ENCODE data around the gene FOXP1.

The FOXP1 gene

GRCh38 chr3:71583566-71584393 lies at the start of gene FOXP1:
FOXP1 (minus strand) TSS chr3:71583728; CDS start chr3:71198381, 385,347 bp downstream.
- no peak for DNase-seq

DNA sequence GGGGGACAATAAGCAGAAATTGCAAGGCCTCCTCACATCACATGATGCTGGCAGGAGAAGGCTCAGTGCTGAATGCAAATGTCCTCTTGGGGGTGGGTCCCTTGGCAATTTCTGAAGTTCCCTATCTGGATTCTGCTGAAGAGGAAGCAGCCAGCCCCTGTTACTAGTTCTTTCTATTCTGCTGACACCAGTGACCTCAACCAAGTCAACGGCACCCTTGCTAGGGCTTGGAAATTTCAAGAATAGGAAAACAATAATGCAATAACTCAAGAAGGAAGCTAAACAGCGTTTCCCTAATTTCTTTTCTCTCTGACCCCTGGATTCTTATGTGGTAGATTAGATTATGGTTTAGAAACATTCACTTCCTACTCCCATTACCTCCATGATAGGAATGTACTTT lies 46.2 kb upstream of the FOXP1 start:
- DNase-seq: no peak

DNA sequence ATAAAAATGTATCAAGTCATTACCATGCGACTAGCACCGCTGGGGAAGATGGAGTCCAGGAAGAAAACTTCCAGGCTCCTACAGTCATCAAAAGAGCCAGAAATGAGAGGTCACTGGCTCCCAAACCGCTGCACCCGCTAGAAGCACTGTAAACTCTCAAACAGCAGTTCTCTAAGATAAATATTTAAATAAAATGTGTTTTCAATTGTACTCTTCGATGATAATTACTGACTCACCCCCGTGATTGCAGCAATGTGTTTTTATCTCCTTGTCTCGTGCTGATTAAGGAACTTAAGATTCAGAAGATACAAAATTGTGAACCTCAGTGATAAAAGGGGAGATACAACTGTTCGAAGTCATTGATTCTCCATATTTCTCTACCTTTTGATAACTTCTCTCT lies 45.8 kb upstream of the FOXP1 start:
- DNase-seq: no peak

GRCh38 chr3:71628522-71628921 lies 45.0 kb upstream of the FOXP1 start:
- no peak for DNase-seq

DNA sequence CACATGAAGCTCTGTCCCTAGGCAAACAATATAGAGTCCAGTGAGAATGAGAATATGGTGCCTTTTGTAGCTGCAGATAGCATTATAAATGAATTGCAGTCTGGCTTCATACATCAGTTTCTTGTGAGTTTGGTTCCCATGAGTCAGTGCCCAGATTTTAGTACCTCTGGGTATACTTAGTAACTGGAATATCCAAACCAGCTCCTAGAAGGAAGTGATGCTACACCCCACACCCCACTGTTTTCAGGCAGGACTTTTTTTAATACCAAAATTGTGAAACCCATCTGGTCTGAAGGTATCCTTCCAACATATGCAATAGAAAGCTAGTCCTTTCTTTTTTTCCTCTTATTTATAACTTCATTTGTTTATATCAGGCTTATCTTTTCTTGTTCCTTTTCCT lies 42.1 kb upstream of the FOXP1 start:
- DNase-seq: no peak

DNA sequence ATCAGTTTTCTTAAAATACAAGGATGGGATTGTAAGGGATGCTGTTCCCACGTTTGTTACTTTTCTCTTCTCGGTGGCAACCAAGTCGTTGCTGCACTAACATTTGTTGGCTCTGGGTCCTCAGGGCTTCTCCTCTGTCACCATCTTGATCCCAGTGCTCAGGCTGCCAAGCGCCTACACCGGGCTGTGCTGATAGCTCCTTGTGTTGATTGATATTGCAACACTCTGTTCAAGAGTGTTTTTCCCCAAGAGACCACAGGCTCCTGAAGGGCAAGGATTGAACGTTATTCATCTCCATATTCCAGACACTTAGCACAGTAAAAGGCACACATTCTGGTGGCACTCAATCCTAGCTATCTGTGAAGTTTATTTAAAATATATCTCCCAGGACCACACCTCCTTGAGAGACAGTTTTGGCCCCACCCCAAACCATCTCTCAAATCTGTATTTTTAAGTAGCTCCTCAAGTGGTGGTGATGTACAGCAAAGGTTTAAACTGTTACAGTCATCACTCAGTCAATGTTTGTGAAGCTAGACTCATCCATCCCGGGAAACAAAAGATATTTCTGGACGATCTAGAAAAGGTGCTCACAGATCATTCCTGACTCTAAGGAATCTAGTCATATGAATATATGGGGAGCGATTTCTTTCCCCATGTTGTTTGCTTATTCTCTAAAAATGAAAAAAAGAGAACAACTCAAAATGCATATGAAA lies 38.5 kb upstream of the FOXP1 start:
- DNase-seq: no peak

GRCh38 chr3:71618538-71618937 lies 35.0 kb upstream of the FOXP1 start:
- no peak for DNase-seq

DNA sequence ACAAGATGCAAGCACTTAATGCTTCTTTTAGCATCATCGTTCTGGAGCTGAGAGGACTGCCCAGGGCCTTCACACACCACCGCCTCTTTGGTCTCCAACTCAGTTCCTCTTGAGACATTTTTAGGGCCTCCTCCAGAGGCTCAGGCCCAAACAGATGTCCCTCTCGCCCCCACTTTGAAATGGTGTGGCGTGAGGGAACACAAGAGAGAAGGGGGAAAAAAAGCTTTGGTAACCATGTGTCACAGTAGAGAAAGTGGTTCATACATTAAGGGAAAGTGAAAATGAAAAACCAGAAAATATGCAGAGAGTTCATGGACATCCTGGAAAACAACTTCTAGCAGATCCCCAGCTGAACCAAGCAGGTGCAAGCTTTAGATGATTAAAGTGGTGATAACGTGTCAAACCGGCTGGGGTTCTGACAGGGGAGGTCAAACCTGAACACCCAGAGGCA lies 33.1 kb upstream of the FOXP1 start:
- DNase-seq: no peak

GRCh38 chr3:71614869-71615268 lies 31.3 kb upstream of the FOXP1 start:
- no peak for DNase-seq

- DNase-seq: no peak
Measured at GRCh38 chr3:71614426-71614825, 30.9 kb upstream of the FOXP1 start.

DNA sequence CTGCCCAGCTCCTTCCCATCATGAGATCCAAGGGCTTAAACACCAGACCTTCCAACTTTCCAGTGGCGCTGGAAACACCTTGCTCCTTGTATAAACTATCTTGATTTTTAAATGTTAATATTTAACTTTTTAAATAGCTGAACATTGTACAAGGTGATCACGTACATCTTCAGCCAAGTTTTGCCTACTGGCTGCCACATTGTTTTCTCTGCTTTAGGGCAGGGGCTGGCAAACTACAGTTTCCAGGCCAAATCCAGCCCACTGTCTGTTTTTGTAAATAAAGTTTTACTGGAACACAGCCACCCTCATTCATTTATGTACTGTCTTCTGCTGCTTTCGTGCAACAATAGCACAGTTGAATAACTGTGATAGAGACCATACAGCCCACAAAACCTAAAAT lies 27.6 kb upstream of the FOXP1 start:
- DNase-seq: no peak

DNA sequence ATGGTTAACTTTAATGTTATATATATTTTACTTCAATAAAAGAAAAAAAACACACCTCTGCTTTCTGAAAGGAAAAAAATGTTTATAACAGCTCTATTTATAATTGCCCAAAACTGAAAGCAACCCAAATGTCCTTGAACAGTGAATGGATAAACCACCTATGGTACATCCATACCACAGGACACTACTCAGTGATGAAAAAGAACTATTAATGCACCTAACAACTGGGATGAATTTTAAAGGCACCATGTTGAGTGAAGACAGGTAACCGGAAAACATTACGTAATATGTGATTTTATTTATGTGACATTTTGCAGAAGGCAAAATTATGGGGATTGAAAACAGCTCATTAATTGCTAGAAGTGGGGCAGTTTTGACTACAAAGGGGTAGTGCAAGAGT lies 23.8 kb upstream of the FOXP1 start:
- DNase-seq: no peak

- no peak for DNase-seq
Measured at GRCh38 chr3:71606582-71606981, 23.1 kb upstream of the FOXP1 start.

DNA sequence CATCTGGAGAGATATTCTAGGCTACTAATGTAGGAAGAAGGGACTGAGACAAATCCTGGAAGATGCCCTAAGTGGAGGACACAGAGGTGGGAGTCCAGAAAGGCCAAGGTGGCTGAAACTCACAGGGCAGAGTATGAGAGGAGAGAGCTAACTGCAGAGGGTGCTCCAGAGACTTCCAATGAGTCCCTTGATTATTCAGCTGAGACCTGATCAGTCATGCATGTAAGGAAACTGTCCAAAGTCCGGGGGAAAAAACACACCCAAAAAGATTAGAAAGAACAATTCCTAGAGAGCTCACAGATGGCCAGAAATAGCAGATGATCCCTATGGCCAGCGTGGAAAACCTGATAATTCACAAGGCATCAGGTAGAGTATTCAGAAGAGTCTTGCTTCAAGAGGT lies 18.7 kb upstream of the FOXP1 start:
- DNase-seq: no peak

GRCh38 chr3:71601811-71602210 lies 18.3 kb upstream of the FOXP1 start:
- DNase-seq: no peak

DNA sequence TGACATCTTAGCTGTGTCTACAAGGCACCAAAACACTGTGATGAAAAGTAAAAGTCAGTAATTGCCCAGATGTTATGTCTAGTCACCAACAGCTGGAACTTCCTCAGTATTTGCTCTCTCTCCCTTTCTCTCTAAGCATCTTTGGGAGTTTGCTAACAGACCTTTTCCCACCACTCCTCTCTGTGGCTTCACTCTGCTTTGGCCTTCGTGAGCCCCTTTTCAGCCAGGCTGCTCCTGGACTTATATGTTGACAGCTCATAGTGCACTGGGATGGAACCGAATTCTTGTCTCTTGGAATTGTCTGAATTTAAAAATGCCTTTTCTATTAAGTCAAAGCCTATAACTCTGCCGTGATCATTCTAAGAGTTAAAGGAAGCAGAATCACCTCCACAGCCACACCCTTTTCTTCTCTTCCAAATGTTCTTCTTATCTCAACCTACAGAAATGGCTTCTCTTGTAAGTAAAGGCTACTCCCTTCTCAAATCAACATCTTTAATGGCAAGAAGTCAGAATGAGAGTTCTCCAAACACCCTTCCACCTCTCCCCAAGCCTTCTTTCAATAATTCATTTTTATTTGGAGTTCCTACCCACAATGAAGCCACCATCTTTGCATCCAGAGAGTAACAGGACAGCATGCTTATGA lies 17.2 kb upstream of the FOXP1 start:
- no peak for DNase-seq

GRCh38 chr3:71599416-71599815 lies 15.9 kb upstream of the FOXP1 start:
- DNase-seq: no peak

DNA sequence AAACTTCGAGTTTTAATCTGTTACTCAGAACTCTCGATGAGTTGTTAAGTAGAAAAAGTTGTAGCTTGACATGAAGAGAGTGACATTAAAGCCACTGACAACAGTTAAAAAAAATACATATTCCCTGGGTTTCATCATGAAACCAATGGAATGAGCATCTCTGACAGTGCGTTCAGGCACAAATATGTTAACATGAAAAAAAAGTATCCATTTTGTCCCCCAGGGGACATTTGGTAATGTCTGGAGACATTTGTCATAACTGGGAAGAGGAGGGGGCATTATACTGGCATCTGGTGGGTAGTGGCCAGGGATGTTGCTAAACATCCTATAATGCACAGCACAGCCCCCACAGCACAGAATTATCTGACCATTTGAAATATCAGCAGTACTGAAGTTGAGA lies 14.8 kb upstream of the FOXP1 start:
- no peak for DNase-seq

DNA sequence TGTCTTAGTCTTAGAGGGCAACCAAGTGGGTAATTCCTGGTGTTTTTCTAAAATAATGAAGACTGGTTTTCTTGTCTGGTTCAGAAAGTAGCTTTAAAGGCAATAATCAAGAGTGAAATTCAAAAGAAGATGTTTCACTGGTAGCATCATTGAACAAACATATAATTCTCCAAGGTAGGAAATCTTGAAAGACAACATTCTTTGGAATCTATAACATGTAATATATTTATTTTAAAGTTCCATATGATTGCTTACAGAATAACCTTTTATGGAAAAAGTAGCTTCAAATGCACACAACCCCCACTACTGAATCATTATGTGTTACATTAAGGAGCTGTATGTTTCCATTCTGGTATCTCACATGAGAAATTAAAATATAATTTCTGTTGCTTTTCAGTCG lies 13.8 kb upstream of the FOXP1 start:
- no peak for DNase-seq

DNA sequence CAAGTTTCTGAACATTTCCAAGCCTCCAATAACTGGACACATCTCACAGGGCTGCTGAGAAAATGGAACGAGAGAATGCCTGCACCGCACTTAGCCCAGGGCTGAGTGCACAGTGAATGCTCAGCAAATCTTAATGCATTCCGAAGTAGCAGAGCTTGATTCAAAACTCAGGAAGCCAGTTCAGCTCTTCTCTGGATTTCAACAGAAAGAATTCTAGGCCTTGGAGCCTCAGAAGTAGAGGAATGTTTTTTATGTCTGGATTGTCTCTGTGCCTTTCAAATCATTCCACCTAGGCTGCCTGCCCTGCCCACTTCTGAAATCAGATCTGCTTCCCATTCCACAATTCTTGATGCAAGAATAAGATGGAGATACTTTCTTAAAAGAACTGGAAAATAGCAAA lies 9.6 kb upstream of the FOXP1 start:
- no peak for DNase-seq

- no peak for DNase-seq
Measured at GRCh38 chr3:71591101-71591500, 7.6 kb upstream of the FOXP1 start.

- DNase-seq: no peak
Measured at GRCh38 chr3:71589132-71589531, 5.6 kb upstream of the FOXP1 start.

- DNase-seq: no peak
Measured at GRCh38 chr3:71587958-71588357, 4.4 kb upstream of the FOXP1 start.

- no peak for DNase-seq
Measured at GRCh38 chr3:71586810-71587242, 3.3 kb upstream of the FOXP1 start.

Data from cortex of kidney (tissue), 1 donor.